Suppressor macrophage treated with lipopolysaccharide for 4 hours (primary cell): ENCODE measurements around the gene SMPD3.

Experiments
- DNase-seq: peaks from one replicate; pipeline ENCODE4 v3.0.0-alpha.2; 2020

Gene SMPD3

GRCh38 chr16:68319185-68319908 is 129.0 kb downstream of the SMPD3 start:
- peak; percentile 16 for DNase-seq

GRCh38 chr16:68313116-68313515 is 135.2 kb downstream of the SMPD3 start:
- DNase-seq: no peak

- peak; percentile 95 for DNase-seq
Measured at GRCh38 chr16:68310774-68311511, 137.4 kb downstream of the SMPD3 start, which contains the start of the genes PRMT7 and SLC7A6OS. Gene PRMT7, plus strand, starts transcription at chr16:68311019. Its CDS starts 4,961 bp downstream, at chr16:68315980. Gene SLC7A6OS, minus strand, starts transcription at chr16:68310946. Its CDS starts 20 bp downstream, at chr16:68310926.

GRCh38 chr16:68310437-68310773 is 137.9 kb downstream of the SMPD3 start:
- DNase-seq: peak; percentile 49

GRCh38 chr16:68309799-68310198 is 138.5 kb downstream of the SMPD3 start:
- DNase-seq: peak; percentile 9
